K562 (cell line): ENCODE data around the gene COL16A1. TPM values are rescaled to one million over a fixed set of nuclear protein-coding genes. Genes with fewer than 3 reads are reported as not detected.

ENCODE experiments used
- ATAC-seq: fragments of 200-7000 bp; cut with Tn5 transposase; 3 replicates; pipeline ENCODE4 v1.9.1; 2020; ENCODE audit warnings: moderate library complexity
- BruUV-seq: library from RNA; stranded (reverse); fragments of 400-500 nt; replicated peaks from 2 replicates; lab custom pipeline; 2021; lab: Mats Ljungman, UMichigan
- CTCF ChIA-PET: fragments of 300-600 bp; formaldehyde crosslinking; extraction: SDS; loops from one replicate; lab custom pipeline; 2021; ENCODE audit warnings: low intra/inter-chr PET ratio; lab: Yijun Ruan, JAX
- POLR2A ChIA-PET: fragments of 300-600, 350-650 bp; sonication (Branson Sonifier 250); formaldehyde crosslinking; extraction: SDS; loops from one replicate; lab custom pipeline; 2021; ENCODE audit warnings: antibody characterized with exemption, inconsistent platforms; lab: Yijun Ruan, JAX
- DNase-seq, 4 experiments: peaks; one replicate each; pipeline versions ENCODE4 v3.0.0 to v3.0.0-alpha.2; 2011 to 2018; ENCODE audit warnings: low spot score in 3 of 4, mixed read lengths in 3 of 4; ENCODE audit errors: extremely low read depth in 1 of 4
- FAIRE-seq: peaks from 2 replicates; lab custom pipeline; 2011; peaks lifted over from hg19 to GRCh38; lab: Jason Lieb, UNC
- H2AFZ ChIP-seq: 2 replicates; pipeline ENCODE4 v1.6.0; 2011; ENCODE audit warnings: low read depth, low read length, control low read depth, inconsistent platforms
- H3K27ac ChIP-seq: fragments of 200-600 bp; 3 replicates; pipeline ENCODE4 v1.8.0; 2011; ENCODE audit warnings: low read depth, mild to moderate bottlenecking, control low read depth, inconsistent platforms, low read length, moderate library complexity, mixed read lengths; ENCODE audit errors: extremely low read depth
- H3K27me3 ChIP-seq, 2 experiments: fragments of 300-600 bp in 1 of 2; 2 replicates in 1 of 2; 3 replicates in 1 of 2; pipeline versions ENCODE4 v1.6.0 to v1.8.0; 2011; ENCODE audit warnings: inconsistent platforms in 2 of 2, low read length in 2 of 2, mild to moderate bottlenecking in 1 of 2, mixed read lengths in 1 of 2, moderate library complexity in 1 of 2; ENCODE audit not compliant: control insufficient read depth in 2 of 2, insufficient read depth in 2 of 2
- H3K36me3 ChIP-seq: fragments of 300-600 bp; 3 replicates; pipeline ENCODE4 v1.8.0; 2011; ENCODE audit warnings: mild to moderate bottlenecking, low read length, inconsistent platforms; ENCODE audit not compliant: control insufficient read depth, insufficient read depth
- H3K4me1 ChIP-seq, 2 experiments: fragments of 200-600 bp in 1 of 2; replicated peaks in 1 of 2; 2 replicates in 1 of 2; 3 replicates in 1 of 2; pipeline versions ENCODE4 v1.5.1 to v1.8.0; 2011; ENCODE audit warnings: inconsistent platforms in 2 of 2, low read length in 2 of 2, mild to moderate bottlenecking in 1 of 2, mixed read lengths in 1 of 2, moderate library complexity in 1 of 2; ENCODE audit not compliant: control insufficient read depth in 2 of 2, insufficient read depth in 2 of 2
- H3K4me2 ChIP-seq: 2 replicates; pipeline ENCODE4 v1.6.1; 2011; ENCODE audit warnings: low read length, control low read depth, inconsistent platforms, mixed read lengths; ENCODE audit not compliant: insufficient read depth
- H3K4me3 ChIP-seq: fragments of 200-600 bp; sonication (generic), shearing (Covaris generic); 2 replicates; pipeline ENCODE4 v1.5.1; 2016; ENCODE audit warnings: control low read depth, inconsistent platforms
- H3K79me2 ChIP-seq: fragments of 200-600 bp; 3 replicates; pipeline ENCODE4 v1.8.0; 2011; ENCODE audit warnings: low read length, inconsistent platforms; ENCODE audit not compliant: control insufficient read depth, insufficient read depth
- H3K9ac ChIP-seq, 2 experiments: 2 replicates each; pipeline versions ENCODE4 v1.6.0 to v1.6.1; 2011; ENCODE audit warnings: low read depth in 2 of 2, low read length in 2 of 2, control low read depth in 1 of 2, inconsistent platforms in 1 of 2, mild to moderate bottlenecking in 1 of 2, mixed read lengths in 1 of 2; ENCODE audit not compliant: insufficient read depth in 1 of 2
- H3K9me1 ChIP-seq: one replicate; pipeline ENCODE4 v1.6.0; 2011; ENCODE audit warnings: inconsistent platforms, mild to moderate bottlenecking, low read length, moderate library complexity; ENCODE audit not compliant: control insufficient read depth, insufficient read depth
- H3K9me3 ChIP-seq: replicated peaks from 2 replicates; pipeline ENCODE4 v1.5.1; 2011; ENCODE audit warnings: low read depth, low read length, inconsistent platforms; ENCODE audit not compliant: control insufficient read depth, insufficient read depth
- H4K20me1 ChIP-seq: replicated peaks from 2 replicates; pipeline ENCODE4 v1.6.1; 2011; ENCODE audit warnings: low read length, inconsistent platforms, mixed read lengths; ENCODE audit not compliant: control insufficient read depth, insufficient read depth
- ETV5 ChIP-seq: sonication (generic); formaldehyde crosslinking; IDR thresholded peaks from 2 replicates; pipeline ENCODE4 v1.4.0; 2020; ENCODE audit warnings: low read depth, mild to moderate bottlenecking, missing genetic modification reagents
- MEF2A ChIP-seq: IDR thresholded peaks from 2 replicates; pipeline ENCODE4 v1.6.1; 2011; ENCODE audit warnings: low read depth, mild to moderate bottlenecking, low read length, moderate library complexity; ENCODE audit not compliant: control insufficient read depth
- PCBP1 ChIP-seq: fragments of 200-400 bp; formaldehyde crosslinking; IDR thresholded peaks from 2 replicates; pipeline ENCODE4 v1.6.1; 2018; ENCODE audit warnings: mild to moderate bottlenecking, low read depth, low read length; ENCODE audit not compliant: poor library complexity, severe bottlenecking
- RB1 ChIP-seq: fragments of 450-650 bp; IDR thresholded peaks from 2 replicates; pipeline ENCODE4 v1.6.1; 2017; ENCODE audit warnings: low read depth, mild to moderate bottlenecking
- SREBF2 ChIP-seq: sonication (generic); formaldehyde crosslinking; IDR thresholded peaks from 2 replicates; pipeline ENCODE4 v1.4.0; 2020; ENCODE audit warnings: mild to moderate bottlenecking, missing genetic modification reagents
- ZKSCAN1 ChIP-seq: fragments of 150-350 bp; IDR thresholded peaks from 2 replicates; pipeline ENCODE4 v1.6.1; 2016; ENCODE audit warnings: low read depth, low read length
- ZNF124 ChIP-seq: sonication (generic); formaldehyde crosslinking; IDR thresholded peaks from 2 replicates; pipeline ENCODE4 v1.8.1; 2022; ENCODE audit warnings: missing genetic modification reagents
- ZNF274 ChIP-seq: IDR thresholded peaks from 2 replicates; pipeline ENCODE4 v1.6.1; 2011; ENCODE audit warnings: low read depth, mild to moderate bottlenecking, low read length, moderate library complexity, borderline replicate concordance
- ZNF445 ChIP-seq: fragments of 250-450 bp; sonication (Bioruptor Pico); IDR thresholded peaks from 2 replicates; pipeline ENCODE4 v1.4.0; 2020; ENCODE audit warnings: low read depth, mild to moderate bottlenecking, moderate library complexity
- ZNF695 ChIP-seq: fragments of 450-650 bp; formaldehyde crosslinking; IDR thresholded peaks from 2 replicates; pipeline ENCODE4 v1.4.0; 2020; ENCODE audit warnings: mild to moderate bottlenecking, moderate library complexity
- WGBS: fragments of 100-300 bp; shearing (Covaris generic); methylation state at CpG from one replicate; pipeline ENCODE4 v1.1.6; 2016; ENCODE audit warnings: low coverage, mixed read lengths; ENCODE audit not compliant: insufficient coverage; ENCODE audit errors: missing lambda C conversion rate; 5-methylcytosine and 5-hydroxymethylcytosine counted together
- in situ Hi-C: fragments of 300-500 bp; cut with MboI; formaldehyde crosslinking; loops from 4 replicates; pipeline ENCODE4 v1.15.0; 2018; ENCODE audit warnings: inconsistent platforms, mixed read lengths
- intact Hi-C: fragments of 100-400 bp; cut with micrococcal nuclease; formaldehyde crosslinking; loops from 2 replicates; pipeline ENCODE4 v1.14.2; 2022
- polyA plus RNA-seq, 8 experiments: library from polyadenylated mRNA; depleted of rRNA in 4 of 8; stranded (reverse) in 5 of 8; unstranded in 3 of 8; fragments of >200 nt; fragmentation: Nextera tagmentation in 2 of 8; fragmentation: Illumina TruSeq in 1 of 8; extraction: Ambion mirVana in 2 of 8; extraction: Trizol in 1 of 8; gene quantifications; 2 replicates each; pipeline versions ENCODE4 v1.2.1 to v1.2.3, GENCODE V29; 2011 to 2014; ENCODE audit warnings: inconsistent platforms in 1 of 8, missing spikeins in 1 of 8
- total RNA-seq, 7 experiments: library from RNA; depleted of rRNA in 6 of 7; stranded (reverse); fragments of >200 nt in 6 of 7; fragmentation: Illumina TruSeq in 2 of 7; extraction: Trizol in 2 of 7; gene quantifications; 2 replicates each; pipeline versions ENCODE4 v1.2.1 to v1.2.3, GENCODE V29; 2011 to 2021; ENCODE audit warnings: low replicate concordance in 1 of 7
- TF ChIP-seq, protein P1 (sequence below): fragments of 250-450 bp; sonication (Bioruptor Pico); IDR thresholded peaks from 2 replicates; pipeline ENCODE4 v1.8.0; 2022; ENCODE audit warnings: moderate library complexity, mild to moderate bottlenecking, inconsistent platforms
- TF ChIP-seq, protein P2 (sequence below): sonication (generic); formaldehyde crosslinking; IDR thresholded peaks from 2 replicates; pipeline ENCODE4 v1.8.0; 2022; ENCODE audit warnings: mild to moderate bottlenecking, missing genetic modification reagents
- TF ChIP-seq, protein P3 (sequence below): fragments of 250-450 bp; sonication (Bioruptor Pico); IDR thresholded peaks from 2 replicates; pipeline ENCODE4 v1.4.0; 2020; ENCODE audit warnings: mild to moderate bottlenecking, moderate library complexity
- TF ChIP-seq, protein P4 (sequence below): sonication (generic); formaldehyde crosslinking; IDR thresholded peaks from 2 replicates; pipeline ENCODE4 v1.8.0; 2022; ENCODE audit warnings: mild to moderate bottlenecking, missing genetic modification reagents

The COL16A1 gene
- total and polyA plus RNA-seq, 9 of the 15 experiments (the other 6 are each of a cell fraction or from before 2014, with no cell fraction given): 0.11 to 0.60 (median 0.11) TPM; not detected in 6

DNA sequence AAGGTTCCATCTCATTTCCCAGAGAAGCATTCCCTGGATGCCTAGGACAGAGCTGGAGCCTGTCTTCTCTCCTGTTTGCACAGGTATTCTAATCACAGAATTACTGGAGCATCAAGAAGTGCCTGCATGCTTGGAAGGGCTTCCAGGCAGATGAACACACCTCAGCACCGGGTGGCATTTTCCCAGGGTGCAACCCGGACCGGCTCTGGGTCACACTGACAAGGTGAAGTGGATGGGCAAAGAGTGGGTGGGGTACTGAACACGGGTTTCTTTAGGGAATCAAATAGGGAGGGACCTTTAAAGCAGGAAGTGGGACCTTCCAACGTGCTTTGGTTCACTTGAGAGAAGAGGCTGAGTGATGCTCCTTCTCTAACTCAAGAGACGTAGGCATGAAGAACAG lies 52.1 kb downstream of the COL16A1 start:
- H4K20me1 ChIP-seq: peaks cover under 1% of the 10 kb centered on the region; the same call in 1 of the 2 replicates
- WGBS: 2% methylated on average over 6 of the region's 6 CpGs
- H3K9me1 ChIP-seq: no peaks in the 10 kb centered on the region
- no peak overlapping the region for H3K4me3 ChIP-seq
- ATAC-seq: no peak
- H3K79me2 ChIP-seq: no peaks in the 10 kb centered on the region
- TF ChIP-seq RB1 (no peak), ZNF274 (no peak), PCBP1 (no peak), ZNF445 (no peak), ZNF124 (no peak), MEF2A (no peak), ZKSCAN1 (no peak), ZNF695 (no peak), SREBF2 (CRISPR knock-in tag) (no peak), ETV5 (CRISPR knock-in tag) (no peak)
- TF ChIP-seq, protein P1, sequence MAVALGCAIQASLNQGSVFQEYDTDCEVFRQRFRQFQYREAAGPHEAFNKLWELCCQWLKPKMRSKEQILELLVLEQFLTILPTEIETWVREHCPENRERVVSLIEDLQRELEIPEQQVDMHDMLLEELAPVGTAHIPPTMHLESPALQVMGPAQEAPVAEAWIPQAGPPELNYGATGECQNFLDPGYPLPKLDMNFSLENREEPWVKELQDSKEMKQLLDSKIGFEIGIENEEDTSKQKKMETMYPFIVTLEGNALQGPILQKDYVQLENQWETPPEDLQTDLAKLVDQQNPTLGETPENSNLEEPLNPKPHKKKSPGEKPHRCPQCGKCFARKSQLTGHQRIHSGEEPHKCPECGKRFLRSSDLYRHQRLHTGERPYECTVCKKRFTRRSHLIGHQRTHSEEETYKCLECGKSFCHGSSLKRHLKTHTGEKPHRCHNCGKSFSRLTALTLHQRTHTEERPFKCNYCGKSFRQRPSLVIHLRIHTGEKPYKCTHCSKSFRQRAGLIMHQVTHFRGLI (CRISPR knock-in tag): no peak
- TF ChIP-seq, protein P2, sequence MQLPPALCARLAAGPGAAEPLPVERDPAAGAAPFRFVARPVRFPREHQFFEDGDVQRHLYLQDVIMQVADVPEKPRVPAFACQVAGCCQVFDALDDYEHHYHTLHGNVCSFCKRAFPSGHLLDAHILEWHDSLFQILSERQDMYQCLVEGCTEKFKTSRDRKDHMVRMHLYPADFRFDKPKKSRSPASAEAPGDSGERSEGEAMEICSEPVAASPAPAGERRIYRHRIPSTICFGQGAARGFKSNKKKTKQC (CRISPR knock-in tag): no peak
- TF ChIP-seq, protein P3, sequence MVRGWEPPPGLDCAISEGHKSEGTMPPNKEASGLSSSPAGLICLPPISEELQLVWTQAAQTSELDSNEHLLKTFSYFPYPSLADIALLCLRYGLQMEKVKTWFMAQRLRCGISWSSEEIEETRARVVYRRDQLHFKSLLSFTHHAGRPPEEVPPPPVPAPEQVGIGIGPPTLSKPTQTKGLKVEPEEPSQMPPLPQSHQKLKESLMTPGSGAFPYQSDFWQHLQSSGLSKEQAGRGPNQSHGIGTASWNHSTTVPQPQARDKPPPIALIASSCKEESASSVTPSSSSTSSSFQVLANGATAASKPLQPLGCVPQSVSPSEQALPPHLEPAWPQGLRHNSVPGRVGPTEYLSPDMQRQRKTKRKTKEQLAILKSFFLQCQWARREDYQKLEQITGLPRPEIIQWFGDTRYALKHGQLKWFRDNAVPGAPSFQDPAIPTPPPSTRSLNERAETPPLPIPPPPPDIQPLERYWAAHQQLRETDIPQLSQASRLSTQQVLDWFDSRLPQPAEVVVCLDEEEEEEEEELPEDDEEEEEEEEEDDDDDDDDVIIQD: no peak
- TF ChIP-seq, protein P4, sequence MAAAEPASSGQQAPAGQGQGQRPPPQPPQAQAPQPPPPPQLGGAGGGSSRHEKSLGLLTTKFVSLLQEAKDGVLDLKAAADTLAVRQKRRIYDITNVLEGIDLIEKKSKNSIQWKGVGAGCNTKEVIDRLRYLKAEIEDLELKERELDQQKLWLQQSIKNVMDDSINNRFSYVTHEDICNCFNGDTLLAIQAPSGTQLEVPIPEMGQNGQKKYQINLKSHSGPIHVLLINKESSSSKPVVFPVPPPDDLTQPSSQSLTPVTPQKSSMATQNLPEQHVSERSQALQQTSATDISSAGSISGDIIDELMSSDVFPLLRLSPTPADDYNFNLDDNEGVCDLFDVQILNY: no peak
- no TSS peak for BruUV-seq
- H3K4me2 ChIP-seq: no peak overlapping the region
- CTCF ChIA-PET: no interaction called here
- POLR2A ChIA-PET: interaction anchor here (0.6 to 1.9 kb wide), 7 partner anchors 10 to 886 kb away, joined by 3 to 7 read pairs (median 3); no protein-coding TSS in a partner anchor
- no peak overlapping the region for H3K9ac ChIP-seq
- no peaks in the 10 kb centered on the region for H3K9me3 ChIP-seq
- H2AFZ ChIP-seq: no peak overlapping the region
- H3K36me3 ChIP-seq: no peaks in the 10 kb centered on the region
- no peak overlapping the region for H3K27ac ChIP-seq
- DNase-seq: no peak
- peaks cover 20 to 48% of the 10 kb centered on the region in 2 experiments; a peak in 4 of 5 replicates for H3K27me3 ChIP-seq
- H3K4me1 ChIP-seq: no peaks in the 10 kb centered on the region
- FAIRE-seq: no peak
- in situ Hi-C loops: no loop called here
- intact Hi-C loops: no loop called here
